Endometrium (tissue), 2 donors: ENCODE results near the gene SLC1A2.
A peak's percentile ranks its signal among the peaks of the same experiment; 100 is the strongest.

Experiments
- FAIRE-seq: peaks from 2 replicates; lab custom pipeline; 2012; peaks lifted over from hg19 to GRCh38; lab: Jason Lieb, UNC
- donor health status: control.
- donor health status: control.

The SLC1A2 gene

GRCh38 chr11:35271031-35271430 lies 148.3 kb downstream of the SLC1A2 start:
- FAIRE-seq = no peak

- FAIRE-seq = no peak
Observed at GRCh38 chr11:35270342-35270741, 149.0 kb downstream of the SLC1A2 start.

- no peak for FAIRE-seq
Observed at GRCh38 chr11:35267504-35267903, 151.9 kb downstream of the SLC1A2 start.

- no peak for FAIRE-seq
Observed at GRCh38 chr11:35265755-35266454, 153.5 kb downstream of the SLC1A2 start.

- FAIRE-seq = no peak
Observed at GRCh38 chr11:35262735-35263134, 156.6 kb downstream of the SLC1A2 start.

GRCh38 chr11:35262056-35262455 lies 157.3 kb downstream of the SLC1A2 start:
- FAIRE-seq = no peak

GRCh38 chr11:35261197-35261596 lies 158.2 kb downstream of the SLC1A2 start:
- no peak for FAIRE-seq

- FAIRE-seq = no peak
Observed at GRCh38 chr11:35260342-35260985, 158.9 kb downstream of the SLC1A2 start.

- FAIRE-seq = peak; percentile 73
Observed at GRCh38 chr11:35259529-35259928, 159.8 kb downstream of the SLC1A2 start.

GRCh38 chr11:35257281-35257680 lies 162.1 kb downstream of the SLC1A2 start:
- FAIRE-seq = no peak

- no peak for FAIRE-seq
Observed at GRCh38 chr11:35256296-35256695, 163.1 kb downstream of the SLC1A2 start.

- no peak for FAIRE-seq
Observed at GRCh38 chr11:35255514-35255913, 163.8 kb downstream of the SLC1A2 start.

- no peak for FAIRE-seq
Observed at GRCh38 chr11:35253237-35253636, 166.1 kb downstream of the SLC1A2 start.

GRCh38 chr11:35250621-35251020 lies 168.7 kb downstream of the SLC1A2 start:
- no peak for FAIRE-seq

- FAIRE-seq = no peak
Observed at GRCh38 chr11:35250192-35250591, 169.2 kb downstream of the SLC1A2 start.

- FAIRE-seq = no peak
Observed at GRCh38 chr11:35248558-35249323, 170.6 kb downstream of the SLC1A2 start.

- FAIRE-seq = no peak
Observed at GRCh38 chr11:35247863-35248262, 171.5 kb downstream of the SLC1A2 start.

GRCh38 chr11:35247428-35247827 lies 171.9 kb downstream of the SLC1A2 start:
- FAIRE-seq = no peak

- no peak for FAIRE-seq
Observed at GRCh38 chr11:35246745-35247144, 172.6 kb downstream of the SLC1A2 start.

- no peak for FAIRE-seq
Observed at GRCh38 chr11:35245786-35246185, 173.6 kb downstream of the SLC1A2 start.

- no peak for FAIRE-seq
Observed at GRCh38 chr11:35245056-35245455, 174.3 kb downstream of the SLC1A2 start.

- FAIRE-seq = no peak
Observed at GRCh38 chr11:35243774-35244173, 175.6 kb downstream of the SLC1A2 start.
